Smooth muscle cell of the coronary artery (primary cell): ENCODE data around the gene FCER1A. TPM values are rescaled to one million over a fixed set of nuclear protein-coding genes. Genes with fewer than 3 reads are reported as not detected.

Experiments
- total RNA-seq: library from RNA; depleted of rRNA; stranded (reverse); fragments of >200 nt; gene quantifications from 2 replicates; pipeline ENCODE4 v1.2.3, GENCODE V29; 2014; ENCODE audit warnings: low replicate concordance

Gene FCER1A
- not detected in 2 replicates for total RNA-seq

GRCh38 chr1:159302095-159302494 lies at the start of gene FCER1A:
Gene FCER1A (plus strand): TSS chr1:159302336. CDS start chr1:159302365, 29 bp downstream.

Other genes with a start within 250 kb of the FCER1A start
- gene AIM2, start 225.6 kb upstream of the FCER1A start, total RNA-seq: not detected in 2 replicates
- 0.35 TPM in 1 of 2 replicates, not detected in the other for gene CADM3, start 130.7 kb upstream of the FCER1A start, total RNA-seq
- gene ACKR1, start 97.5 kb upstream of the FCER1A start, total RNA-seq: not detected in 2 replicates
- not detected in 2 replicates for gene OR10J4, start 129.9 kb downstream of the FCER1A start, total RNA-seq
- gene OR10J1, start 137.4 kb downstream of the FCER1A start, total RNA-seq: not detected in 2 replicates
- not detected in 2 replicates for gene OR10J5, start 233.7 kb downstream of the FCER1A start, total RNA-seq